ENCODE measurements around the gene TMPRSS2. TPM values are rescaled to one million over a fixed set of nuclear protein-coding genes. Genes with fewer than 3 reads are reported as not detected.

TMPRSS2 gene
- total RNA-seq, 4 donors from 2014 or later: 0.26 to 1.5 TPM; not detected in 2

DNA sequence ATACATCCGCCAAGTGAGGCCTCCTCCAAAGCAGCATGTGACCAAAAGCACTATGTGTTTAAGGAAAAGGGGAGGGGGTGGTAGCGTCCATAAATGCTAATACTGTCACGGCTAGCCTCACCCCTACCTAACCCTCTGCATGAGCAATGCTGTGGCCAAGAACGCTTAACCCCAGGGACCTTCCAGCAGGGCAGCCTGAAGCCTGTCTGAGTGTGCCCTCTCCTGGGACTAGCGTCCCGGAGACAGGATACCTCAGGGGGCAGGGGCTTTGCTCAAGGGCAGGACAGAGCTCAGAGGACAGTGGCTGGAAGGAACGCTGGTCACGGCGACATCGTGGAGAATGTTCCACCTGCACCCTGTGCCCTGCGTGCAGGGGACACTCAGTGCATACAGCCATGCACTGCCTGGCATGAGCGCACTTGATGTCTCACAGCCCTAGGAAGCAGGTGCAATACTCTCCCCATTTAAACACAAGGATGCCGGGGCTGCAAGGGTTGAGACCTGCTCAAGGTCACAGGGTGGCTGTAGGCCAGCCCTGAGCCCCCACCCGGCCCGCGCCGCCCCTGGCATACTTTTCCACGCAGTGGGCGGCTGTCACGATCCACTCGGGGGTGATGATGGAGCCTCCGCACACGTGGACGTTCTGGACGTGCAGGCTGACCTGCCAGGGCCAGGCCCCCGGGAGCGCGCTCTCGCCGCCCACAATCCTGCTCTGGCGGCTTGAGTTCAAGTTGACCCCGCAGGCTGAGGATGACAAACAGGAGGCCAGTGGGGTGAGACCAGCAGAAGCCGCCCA is 35.0 kb downstream of the TMPRSS2 start:
- TF ChIP-seq, protein P1, sequence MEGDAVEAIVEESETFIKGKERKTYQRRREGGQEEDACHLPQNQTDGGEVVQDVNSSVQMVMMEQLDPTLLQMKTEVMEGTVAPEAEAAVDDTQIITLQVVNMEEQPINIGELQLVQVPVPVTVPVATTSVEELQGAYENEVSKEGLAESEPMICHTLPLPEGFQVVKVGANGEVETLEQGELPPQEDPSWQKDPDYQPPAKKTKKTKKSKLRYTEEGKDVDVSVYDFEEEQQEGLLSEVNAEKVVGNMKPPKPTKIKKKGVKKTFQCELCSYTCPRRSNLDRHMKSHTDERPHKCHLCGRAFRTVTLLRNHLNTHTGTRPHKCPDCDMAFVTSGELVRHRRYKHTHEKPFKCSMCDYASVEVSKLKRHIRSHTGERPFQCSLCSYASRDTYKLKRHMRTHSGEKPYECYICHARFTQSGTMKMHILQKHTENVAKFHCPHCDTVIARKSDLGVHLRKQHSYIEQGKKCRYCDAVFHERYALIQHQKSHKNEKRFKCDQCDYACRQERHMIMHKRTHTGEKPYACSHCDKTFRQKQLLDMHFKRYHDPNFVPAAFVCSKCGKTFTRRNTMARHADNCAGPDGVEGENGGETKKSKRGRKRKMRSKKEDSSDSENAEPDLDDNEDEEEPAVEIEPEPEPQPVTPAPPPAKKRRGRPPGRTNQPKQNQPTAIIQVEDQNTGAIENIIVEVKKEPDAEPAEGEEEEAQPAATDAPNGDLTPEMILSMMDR (IDR thresholded peaks at IDR 0.05): no peak
- TF ChIP-seq POLR2A (IDR thresholded peaks at IDR 0.05): no peak
- H3K27me3 ChIP-seq: no peaks in the 10 kb centered on the region
- no peaks in the 10 kb centered on the region for H3K36me3 ChIP-seq
- H3K4me1 ChIP-seq: no peaks in the 10 kb centered on the region
- no peaks in the 10 kb centered on the region for H3K9me3 ChIP-seq
- intact Hi-C loops (cut with DNase I; ENCODE audit: low total_unique reads): no loop called here
- no peak overlapping the region for H3K27ac ChIP-seq
- DNase-seq: no peak
- no peak overlapping the region for H3K4me3 ChIP-seq

DNA sequence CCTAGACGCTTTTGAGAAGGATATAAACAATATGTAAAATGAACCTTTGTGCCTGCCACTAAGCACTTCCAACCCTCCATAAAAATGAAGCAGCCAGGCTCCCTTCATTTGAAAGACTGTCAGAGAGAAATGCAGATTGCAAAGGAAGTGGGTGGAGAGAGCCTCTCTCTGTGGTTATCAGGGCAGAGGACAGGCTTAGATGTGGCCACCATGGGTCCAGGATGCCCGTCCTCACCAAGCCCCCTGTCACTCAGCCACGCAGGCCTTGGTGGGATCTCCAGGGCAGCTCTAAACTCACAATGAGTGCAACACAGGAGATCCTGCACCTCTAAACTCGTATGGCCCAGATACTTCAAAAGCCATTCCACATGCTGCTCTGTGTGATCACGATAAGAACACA is 37.9 kb downstream of the TMPRSS2 start:
- intact Hi-C loops (cut with DNase I; ENCODE audit: low total_unique reads): no loop called here
- H3K36me3 ChIP-seq: no peaks in the 10 kb centered on the region

DNA sequence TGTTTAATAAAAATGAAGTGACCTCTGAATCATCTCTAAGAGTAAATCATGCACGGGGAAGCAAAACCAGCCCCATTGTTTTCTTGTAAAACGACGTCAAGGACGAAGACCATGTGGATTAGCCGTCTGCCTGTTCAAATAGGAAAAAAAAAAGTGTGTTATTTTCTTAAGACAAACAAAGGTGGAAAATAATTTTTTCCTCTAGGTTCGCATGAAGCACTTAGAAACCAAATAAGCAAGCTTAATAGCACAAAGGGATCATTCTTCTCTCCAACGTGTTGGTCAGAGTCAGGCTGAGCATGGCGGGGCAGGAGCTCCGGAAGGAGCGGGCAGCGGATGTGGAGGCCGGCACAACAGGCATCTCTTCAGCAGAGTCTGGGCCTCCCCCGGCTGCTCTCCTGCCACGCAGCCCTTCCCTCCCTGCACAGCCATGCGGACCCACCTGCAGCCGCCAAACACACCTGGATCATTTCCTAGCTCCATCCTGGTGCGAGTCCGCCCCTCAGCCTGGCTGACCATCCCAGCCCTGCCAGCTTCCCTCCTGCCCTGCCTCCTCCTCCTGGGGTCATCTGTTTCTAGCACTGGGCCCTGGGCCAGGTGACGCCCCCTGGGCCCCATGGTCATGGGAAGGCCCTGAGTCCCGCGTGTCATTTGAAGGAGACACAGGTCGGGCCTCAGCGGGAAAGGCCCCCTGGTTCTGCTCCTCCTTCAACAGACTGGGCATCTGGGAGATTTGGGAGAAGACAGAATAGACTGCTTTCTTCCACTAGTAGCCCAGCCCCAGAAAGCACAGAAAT is 41.7 kb downstream of the TMPRSS2 start:
- Histone ChIP-seq H3K4me3 (no peak overlapping the region), H3K36me3 (no peaks in the 10 kb centered on the region), H3K27ac (no peak overlapping the region), H3K9me3 (no peaks in the 10 kb centered on the region), H3K4me1 (no peaks in the 10 kb centered on the region), H3K27me3 (no peaks in the 10 kb centered on the region)
- DNase-seq: no peak
- TF ChIP-seq, protein P1 (IDR thresholded peaks at IDR 0.05): no peak
- intact Hi-C loops (cut with DNase I; ENCODE audit: low total_unique reads): loop anchor here (10.0 kb wide), 1 partner anchor 181 kb away; no protein-coding TSS in a partner anchor

More for the DNA sequence above, 37.9 kb downstream of the TMPRSS2 start:
- Histone ChIP-seq H3K27ac (no peak overlapping the region), H3K9me3 (no peaks in the 10 kb centered on the region), H3K4me1 (no peaks in the 10 kb centered on the region), H3K4me3 (no peak overlapping the region), H3K27me3 (no peaks in the 10 kb centered on the region)
- TF ChIP-seq POLR2A (IDR thresholded peaks at IDR 0.05): no peak
- TF ChIP-seq, protein P1 (IDR thresholded peaks at IDR 0.05): no peak
- no peak for DNase-seq

DNA sequence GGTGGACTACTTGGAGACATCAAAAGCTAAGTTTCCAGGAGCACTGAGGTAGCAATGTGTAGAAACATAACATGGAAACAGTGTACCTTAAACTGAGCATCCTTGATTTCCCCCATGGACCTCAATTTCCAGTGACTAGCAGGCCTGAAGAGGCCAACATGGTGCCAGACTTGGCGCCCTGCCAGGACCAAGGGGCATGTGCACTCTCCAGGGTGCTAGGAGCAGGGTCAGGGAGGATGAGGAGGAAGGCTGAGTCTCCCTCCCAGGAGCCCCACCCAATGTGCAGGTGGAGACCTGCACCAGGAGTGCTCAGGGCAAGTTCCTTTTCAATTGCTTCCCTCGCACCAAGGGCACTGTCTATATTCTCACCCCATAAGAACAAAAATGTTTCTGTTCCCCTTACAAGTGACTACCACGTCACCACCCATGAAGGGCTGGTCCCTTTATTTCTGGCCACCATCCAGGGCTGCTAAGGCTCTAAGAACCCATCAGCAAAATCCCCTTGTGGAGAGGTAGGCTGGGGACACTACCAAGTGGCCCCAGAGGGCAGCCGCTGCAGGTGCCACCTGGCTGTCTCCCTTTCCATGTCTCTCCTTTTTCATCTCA is 42.7 kb downstream of the TMPRSS2 start:
- H3K27me3 ChIP-seq: no peaks in the 10 kb centered on the region
- TF ChIP-seq, protein P1 (IDR thresholded peaks at IDR 0.05): no peak
- no peak for TF ChIP-seq POLR2A (IDR thresholded peaks at IDR 0.05)
- H3K27ac ChIP-seq: no peak overlapping the region
- H3K9me3 ChIP-seq: no peaks in the 10 kb centered on the region
- intact Hi-C loops (cut with DNase I; ENCODE audit: low total_unique reads): loop anchor here (10.0 kb wide), 1 partner anchor 180 kb away; no protein-coding TSS in a partner anchor
- no peak overlapping the region for H3K4me3 ChIP-seq
- DNase-seq: no peak
- no peaks in the 10 kb centered on the region for H3K4me1 ChIP-seq
- no peaks in the 10 kb centered on the region for H3K36me3 ChIP-seq
